ENCODE measurements around the gene TIMM10.

The TIMM10 gene

GRCh38 chr11:57530596-57531507, at the start of gene TIMM10:
TSS of gene TIMM10 (minus strand) at chr11:57530754. CDS start at chr11:57530189, 565 bp downstream.
- DNase-seq: peak; percentile 97

- no peak for DNase-seq
These were observed 43.5 kb upstream of the TIMM10 start for GRCh38 chr11:57574061-57574460.

DNA sequence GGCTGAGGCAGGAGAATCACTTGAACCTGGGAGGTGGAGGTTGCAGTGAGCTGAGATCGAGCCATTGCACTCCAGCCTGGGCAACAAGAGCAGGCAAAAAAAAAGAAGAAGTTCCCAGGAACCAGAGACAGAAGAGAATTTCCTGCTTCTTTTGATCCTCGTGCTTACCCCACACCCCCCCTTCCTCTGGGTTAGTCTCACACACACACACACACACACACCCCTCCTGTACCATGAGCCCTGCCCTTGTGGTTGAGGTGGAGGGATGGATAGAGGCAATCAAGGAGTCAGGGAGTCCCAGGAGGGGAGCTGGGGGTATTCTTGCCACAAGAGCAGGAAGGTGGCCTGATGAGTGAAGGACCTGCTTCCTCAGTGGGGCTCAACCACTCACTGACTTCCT, 41.1 kb upstream of the TIMM10 start:
- DNase-seq: no peak

- DNase-seq: no peak
These were observed 37.8 kb upstream of the TIMM10 start for GRCh38 chr11:57568330-57568766.

DNA sequence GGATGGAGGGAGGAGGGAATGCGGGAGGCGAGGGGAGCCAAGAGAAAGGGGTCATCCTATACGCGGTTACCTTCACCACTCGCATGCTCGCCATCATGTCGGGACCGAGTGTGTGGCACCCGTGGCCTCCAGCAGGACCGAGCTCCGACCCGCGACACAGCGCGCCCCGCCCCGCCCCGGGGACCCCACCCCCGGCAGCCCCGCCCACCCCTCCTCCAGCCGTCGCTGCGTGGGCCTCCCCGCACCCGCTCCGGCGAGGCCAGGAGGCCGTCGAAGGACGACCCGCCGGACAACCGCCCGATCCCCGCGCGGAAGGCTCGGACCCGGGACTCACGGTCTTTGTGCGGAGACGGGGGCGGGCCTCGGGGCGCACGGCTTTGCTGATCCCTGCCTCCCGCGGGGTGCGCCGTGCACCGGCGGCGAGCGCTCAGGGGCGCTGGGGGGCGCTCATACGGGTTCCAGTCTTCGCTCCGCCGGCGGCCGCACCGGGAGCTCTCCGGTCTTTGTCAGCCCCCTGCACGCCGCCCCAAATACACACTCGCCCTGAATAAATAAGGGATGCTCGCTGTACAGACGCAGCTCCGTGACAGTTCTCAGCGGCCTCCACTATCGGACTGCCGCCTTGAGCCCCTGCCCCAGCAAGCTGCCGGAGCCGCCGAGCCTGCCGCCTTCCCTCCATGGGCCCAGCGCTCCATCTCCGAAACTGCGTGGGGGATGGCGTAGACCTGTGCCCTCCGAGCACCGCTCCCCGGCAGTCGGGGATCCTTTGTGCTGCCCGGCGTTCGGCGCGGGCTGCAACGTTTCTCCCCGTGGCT, 37.2 kb upstream of the TIMM10 start, which contains the start of gene UBE2L6:
Gene UBE2L6 (minus strand): TSS at position 158 of the 815 bp plus-strand sequence. CDS start 61 bp downstream, at position 97.
- DNase-seq: peak; percentile 87

- DNase-seq: no peak
These were observed 36.5 kb upstream of the TIMM10 start for GRCh38 chr11:57566905-57567514.

- no peak for DNase-seq
These were observed 35.7 kb upstream of the TIMM10 start for GRCh38 chr11:57566005-57566904.

GRCh38 chr11:57562596-57562995, 32.0 kb upstream of the TIMM10 start:
- DNase-seq: no peak

DNA sequence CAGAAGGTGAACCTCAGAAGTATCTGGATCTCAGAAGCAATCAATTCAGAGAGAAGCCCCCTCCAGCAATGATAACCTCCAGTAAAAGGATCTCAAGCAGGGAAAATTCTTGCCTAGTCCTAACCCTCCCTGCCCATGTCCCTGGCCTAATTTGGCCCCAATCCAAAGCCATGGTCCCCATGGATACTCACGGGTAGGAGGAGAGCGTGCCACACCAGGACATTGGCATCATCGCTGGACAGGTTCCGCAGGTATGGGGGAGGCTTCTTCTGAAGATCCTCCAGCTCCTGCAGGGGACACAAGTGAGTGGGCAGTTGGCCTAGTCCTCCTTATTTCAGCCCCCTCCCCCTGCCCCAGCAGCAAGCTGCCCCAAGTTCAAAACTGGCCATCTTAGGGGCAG, 29.6 kb upstream of the TIMM10 start:
- DNase-seq: no peak

DNA sequence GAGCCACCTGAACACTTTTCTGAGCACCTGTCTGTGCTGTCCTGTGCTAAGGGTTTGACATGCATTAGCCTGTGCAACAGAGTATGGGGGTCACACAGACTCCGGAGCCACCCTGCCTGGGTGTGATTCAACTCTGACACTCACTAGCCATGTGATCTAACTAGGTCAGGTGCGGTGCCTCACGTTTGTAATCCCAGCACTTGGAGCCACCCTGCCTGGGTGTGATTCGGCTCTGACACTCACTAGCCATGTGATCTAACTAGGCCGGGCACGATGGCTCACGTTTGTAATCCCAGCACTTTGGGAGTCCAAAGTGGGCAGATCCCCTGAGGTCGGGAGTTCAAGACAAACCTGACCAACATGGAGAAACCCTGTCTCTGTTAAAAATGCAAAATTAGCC, 25.5 kb upstream of the TIMM10 start:
- no peak for DNase-seq

DNA sequence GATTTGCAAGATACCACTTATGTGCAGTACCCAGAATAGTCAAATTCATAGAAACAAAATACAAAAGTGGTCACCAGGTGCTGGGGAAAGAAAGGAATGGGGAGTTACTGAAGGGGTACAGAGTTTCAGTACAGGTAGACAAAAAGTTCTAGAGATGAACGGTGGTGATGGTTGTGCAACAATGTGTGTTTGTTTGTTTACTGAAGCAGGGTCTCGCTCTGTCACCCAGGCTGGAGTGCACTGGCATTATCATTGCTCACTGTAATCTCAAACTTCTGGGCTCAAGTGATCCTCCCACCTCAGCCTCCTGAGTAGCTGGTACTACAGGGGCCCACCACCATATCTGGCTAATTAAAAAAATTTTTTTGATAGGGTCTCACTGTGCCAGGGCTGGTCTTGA, 24.8 kb upstream of the TIMM10 start:
- no peak for DNase-seq

DNA sequence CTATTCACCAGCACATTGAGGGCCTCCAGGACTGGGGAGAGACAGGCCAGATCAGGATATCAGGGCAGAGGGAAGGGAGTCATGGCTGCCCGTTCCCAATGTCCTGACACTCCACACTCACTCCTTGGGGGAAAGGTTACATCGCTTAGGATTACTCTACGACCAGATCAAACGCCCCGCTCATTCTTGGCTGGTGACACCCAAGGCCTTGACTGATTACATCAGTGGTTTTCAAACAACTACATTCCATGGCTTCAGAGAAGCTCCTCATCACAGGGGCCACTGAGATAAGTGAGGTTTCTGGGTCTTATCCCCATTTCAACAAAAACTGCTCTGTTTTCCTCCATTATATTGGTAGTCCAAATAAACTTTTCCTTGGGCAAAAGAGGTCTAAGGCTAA, 21.9 kb upstream of the TIMM10 start:
- no peak for DNase-seq

- no peak for DNase-seq
These were observed 21.4 kb upstream of the TIMM10 start for GRCh38 chr11:57551941-57552340.

GRCh38 chr11:57549983-57550382, 19.4 kb upstream of the TIMM10 start:
- no peak for DNase-seq

DNA sequence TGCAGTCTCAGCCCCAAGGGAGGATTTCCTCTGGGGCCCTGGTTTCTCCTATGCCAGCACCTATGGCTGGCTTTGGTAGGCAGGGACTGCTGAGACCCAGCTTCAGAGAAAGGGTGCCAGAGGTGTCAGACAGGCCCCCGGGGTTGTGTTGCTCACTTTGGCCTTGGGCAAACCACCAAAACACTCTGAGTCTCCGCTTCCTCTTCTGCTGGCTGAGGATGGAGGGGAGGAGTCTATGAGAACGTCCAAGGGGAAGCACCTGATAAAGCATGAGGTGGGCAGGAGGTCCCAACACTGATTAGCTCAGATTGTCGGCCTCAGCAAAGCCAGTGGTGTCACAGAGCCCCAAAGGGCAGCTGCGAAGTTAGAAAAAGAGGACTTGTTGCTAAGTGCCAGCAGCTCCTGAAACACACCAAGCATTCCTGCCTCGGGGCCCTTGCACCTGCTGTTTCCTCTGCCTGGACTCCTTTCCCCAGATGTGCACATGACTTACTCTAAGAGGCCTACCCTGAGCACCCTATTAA, 17.4 kb upstream of the TIMM10 start:
- DNase-seq: no peak

- peak; percentile 24 for DNase-seq
These were observed 16.4 kb upstream of the TIMM10 start for GRCh38 chr11:57546869-57547475.

DNA sequence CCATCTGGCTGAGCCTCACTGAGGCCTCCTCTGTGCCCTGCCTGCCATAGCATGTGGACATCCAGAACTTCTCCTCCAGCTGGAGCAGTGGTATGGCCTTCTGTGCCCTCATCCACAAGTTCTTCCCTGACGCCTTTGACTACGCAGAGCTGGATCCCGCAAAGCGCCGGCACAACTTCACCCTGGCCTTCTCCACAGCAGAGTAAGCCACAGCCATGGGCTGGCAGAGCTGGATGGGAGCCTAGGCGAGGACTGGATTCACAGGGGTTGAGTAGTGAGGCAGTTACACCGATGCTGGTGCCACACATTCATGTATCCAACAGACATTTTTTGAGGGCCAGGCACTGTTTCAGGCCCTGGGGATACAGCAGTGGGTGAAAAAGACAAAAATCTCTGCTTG, 15.9 kb upstream of the TIMM10 start:
- DNase-seq: no peak

DNA sequence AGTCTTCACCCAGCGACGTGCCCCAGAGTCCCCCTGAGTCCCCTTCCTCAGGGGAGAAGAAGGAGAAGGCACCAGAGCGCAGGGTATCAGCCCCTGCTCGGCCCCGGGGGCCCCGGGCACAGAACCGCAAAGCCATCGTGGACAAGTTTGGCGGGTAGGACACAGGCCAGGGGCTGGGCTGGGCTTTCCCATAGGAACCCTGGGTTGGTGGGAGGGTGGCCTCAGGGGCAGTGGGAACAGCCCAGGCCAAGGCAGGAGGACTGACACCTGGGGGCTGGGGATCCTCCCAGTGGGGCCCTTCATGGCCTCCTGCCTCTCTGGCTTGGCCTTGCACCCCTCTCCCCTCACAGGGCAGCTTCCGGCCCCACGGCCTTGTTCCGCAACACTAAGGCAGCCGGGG, 15.3 kb upstream of the TIMM10 start:
- DNase-seq: no peak

DNA sequence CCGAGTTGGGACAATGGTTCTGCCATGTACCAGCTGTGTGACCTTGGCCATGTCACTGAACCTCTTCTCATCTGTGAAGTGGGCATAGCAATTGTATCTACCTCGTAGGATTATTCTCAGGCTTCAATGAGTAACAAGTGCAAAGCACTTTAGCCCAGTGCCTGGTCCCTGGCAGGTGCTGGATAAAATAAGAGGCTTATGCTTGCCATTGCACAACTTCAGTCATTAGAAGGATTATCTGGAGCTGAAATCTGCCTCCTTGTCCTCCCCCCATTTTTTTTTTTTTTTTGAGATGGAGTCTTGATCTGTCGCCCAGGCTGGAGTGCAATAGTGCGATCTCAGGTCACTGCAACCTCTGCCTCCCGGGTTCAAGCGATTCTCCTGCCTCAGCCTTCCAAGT, 14.0 kb upstream of the TIMM10 start:
- no peak for DNase-seq

DNA sequence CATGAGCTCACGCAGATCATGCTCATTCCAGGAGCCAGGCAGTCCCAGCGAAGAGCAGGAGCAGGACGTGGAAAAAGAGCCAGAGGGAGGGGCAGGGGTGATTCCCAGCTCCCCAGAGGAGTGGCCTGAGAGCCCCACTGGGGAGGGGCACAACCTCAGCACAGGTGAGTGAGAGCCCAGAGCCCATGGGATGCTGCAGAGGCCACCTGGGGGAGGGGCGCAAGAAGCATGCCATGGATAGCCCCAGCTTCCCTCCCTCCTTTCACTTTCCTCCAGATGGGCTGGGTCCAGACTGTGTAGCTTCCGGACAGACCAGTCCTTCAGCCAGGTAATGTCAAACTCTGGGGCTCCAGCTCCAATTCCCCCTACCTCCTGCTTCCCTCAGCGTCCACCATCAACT, 13.0 kb upstream of the TIMM10 start:
- no peak for DNase-seq

GRCh38 chr11:57542582-57542981, 12.0 kb upstream of the TIMM10 start:
- DNase-seq: no peak

GRCh38 chr11:57541169-57541568, 10.6 kb upstream of the TIMM10 start:
- no peak for DNase-seq

Measured in stimulated activated CD4-positive, alpha-beta T cell treated with anti-CD3 and anti-CD28 coated beads, Interleukin-1b, Interleukin-23, amount 100 ng/mL, for 48 hours (primary cell).